Measurements from ENCODE around the gene FERMT3.
A peak's percentile ranks its signal among the peaks of the same experiment; 100 is the strongest.

FERMT3 gene

DNA sequence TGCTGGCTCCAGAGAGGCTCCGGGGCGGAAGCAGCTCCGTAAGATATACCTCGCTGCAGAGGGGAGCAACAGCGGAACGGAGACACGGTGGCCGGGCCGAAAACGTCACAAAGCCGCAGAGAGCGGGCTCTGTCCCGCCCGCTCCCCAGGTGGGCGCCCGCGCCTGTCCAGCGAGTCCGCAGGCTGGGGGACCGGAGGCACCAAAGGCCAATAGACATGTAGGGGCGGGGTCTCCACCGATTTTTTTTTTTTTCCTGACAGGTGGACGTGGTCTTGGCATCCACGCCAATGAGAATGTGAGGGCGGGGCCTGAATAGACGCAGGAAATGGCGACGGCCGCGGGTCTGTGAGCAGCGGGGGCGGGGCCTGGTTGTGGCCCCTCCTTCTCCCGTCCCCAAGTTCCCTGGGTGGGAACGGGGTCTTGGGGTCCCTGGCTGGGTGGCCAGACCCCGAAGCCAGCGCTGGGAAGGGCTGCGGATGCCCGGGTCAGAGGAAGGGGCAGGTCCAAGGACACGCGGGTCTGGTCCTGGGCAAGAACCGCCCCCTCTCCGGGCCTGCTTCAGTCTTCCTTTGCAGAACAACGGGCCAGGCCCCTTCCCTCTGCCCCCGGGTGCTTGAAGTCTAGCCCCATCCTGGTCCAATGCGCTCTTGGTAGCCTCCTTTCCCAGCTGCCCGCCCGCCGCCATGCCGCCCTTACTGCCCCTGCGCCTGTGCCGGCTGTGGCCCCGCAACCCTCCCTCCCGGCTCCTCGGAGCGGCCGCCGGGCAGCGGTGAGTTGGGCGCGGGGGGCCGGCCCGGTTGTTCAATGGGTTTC is 23.9 kb downstream of the FERMT3 start, which contains the start of gene DNAJC4:
Gene DNAJC4 (plus strand): TSS at position 378 of the 814 bp plus-strand sequence. CDS start 307 bp downstream, at position 685.
- intact Hi-C loops (cut with DNase I), result no loop called here
- DNase-seq, result peak; percentile 85 to 97 (median 92)

DNA sequence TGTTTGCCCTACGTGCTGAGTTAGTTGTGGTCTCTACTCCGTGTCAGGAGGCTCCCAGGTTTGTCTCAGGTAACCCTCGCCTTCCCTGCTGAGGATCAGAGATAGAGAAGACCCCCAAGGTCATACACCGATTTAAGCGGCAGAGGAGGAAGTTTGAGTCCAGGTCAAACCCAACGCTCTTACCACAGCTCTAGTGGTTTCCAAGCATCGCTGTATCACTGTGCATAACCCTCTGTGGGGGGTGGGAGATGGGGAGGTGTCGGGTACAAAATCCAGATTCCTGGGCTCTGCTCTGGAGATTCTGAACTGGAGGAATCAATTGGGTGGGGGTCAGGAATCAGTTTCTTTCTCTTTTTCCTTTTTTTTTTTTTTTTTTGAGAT is 24.5 kb downstream of the FERMT3 start:
- peak in 1 of 42 donors; percentile 6 for DNase-seq
- intact Hi-C loops (cut with DNase I), result no loop called here

DNA sequence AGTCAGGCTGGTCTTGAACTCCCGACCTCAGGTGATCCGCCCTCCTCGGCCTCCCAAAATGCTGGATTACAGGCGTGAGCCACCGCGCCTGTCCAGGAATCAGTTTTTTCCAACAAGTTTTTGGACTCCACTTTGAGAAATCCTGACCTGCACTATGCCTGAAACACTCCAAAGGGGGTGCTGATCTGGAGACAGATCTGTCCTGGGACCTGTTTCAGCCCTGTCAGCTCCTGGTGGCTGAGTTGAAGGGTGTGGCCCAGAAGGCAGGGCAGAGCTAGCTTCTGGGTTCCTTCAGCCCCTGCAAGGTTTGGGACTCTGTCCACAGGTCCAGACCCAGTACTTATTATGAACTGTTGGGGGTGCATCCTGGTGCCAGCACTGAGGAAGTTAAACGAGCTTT is 25.0 kb downstream of the FERMT3 start:
- intact Hi-C loops (cut with DNase I), result no loop called here
- DNase-seq, result no peak

DNA sequence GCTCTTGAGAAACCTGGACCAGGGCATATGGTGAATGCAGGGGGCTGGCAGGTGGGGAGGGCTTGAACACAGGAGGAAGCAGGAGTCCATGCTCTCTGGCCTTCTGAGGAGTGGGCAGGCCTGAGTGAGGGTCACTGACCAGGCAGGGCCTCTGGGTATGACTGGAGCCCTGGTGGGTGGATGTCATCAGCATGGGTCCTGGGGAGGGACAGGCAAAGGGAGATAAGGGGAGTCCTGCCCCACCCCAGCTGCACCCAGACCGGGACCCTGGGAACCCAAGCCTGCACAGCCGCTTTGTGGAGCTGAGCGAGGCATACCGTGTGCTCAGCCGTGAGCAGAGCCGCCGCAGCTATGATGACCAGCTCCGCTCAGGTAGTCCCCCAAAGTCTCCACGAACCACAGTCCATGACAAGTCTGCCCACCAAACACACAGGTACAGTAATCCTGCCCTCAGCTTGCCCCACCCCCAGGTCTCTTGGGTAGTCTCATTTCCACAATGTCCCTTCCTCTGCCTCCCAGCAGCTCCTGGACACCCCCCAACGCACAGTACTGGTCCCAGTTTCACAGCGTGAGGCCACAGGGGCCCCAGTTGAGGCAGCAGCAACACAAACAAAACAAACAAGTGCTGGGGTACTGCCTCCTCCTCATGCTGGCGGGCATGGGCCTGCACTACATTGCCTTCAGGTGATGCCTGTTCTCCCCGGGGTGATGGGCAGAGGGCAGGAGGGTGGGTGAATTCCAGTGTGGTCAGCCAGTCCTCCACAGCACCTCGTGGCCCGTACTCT is 25.9 kb downstream of the FERMT3 start:
- DNase-seq, result no peak
- intact Hi-C loops (cut with DNase I), result no loop called here

DNA sequence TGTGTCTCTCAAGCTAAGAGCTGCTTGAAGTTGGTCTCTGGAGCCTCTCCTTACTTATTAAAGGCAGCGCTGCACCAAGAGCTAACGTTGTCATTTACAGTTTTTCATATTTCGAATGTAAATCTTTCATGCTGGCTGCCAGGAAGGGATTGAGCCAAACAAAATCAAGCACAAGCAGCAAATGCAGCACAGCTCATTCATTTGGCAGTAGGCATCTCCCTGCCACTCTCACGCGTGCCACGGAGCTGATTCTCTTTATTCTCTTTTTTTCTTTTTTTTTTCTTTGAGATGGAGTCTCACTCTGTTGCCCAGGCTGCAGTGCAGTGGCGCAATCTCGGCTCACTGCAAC is 26.4 kb downstream of the FERMT3 start:
- DNase-seq, result peak in 1 of 42 donors; percentile 9
- intact Hi-C loops (cut with DNase I), result no loop called here

DNA sequence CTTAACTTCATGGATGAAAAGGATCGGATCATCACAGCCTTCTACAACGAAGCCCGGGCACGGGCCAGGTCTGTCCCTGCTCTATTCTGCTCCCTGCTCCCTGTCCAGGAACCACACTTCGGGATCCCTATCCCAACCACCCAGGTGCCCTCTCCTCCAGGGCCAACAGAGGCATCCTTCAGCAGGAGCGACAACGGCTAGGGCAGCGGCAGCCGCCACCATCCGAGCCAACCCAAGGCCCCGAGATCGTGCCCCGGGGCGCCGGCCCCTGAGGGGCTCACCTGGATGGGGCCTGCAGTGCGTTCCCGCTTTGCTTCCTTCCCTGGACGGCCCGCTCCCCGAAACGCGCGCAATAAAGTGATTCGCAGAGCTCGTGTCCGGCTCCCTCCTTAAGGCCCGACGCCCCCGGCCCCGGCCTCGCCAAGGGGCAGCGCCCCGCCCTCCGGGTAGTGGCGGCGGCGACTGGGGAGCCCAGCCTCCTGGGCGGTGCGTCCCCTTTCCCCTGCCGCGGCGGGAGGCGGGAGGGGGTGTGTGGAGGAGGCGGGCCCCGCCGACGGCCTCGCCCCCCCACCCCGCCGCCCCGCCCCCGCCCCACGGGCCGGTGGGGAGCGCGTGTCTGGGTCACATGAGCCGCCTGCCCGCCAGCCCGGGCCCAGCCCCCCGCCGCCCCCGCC is 27.5 kb downstream of the FERMT3 start, which contains the start of gene VEGFB:
Gene VEGFB (plus strand): TSS at position 672 of the 674 bp plus-strand sequence. CDS start 250 bp downstream, outside the sequence.
- intact Hi-C loops (cut with DNase I), result no loop called here
- DNase-seq, result peak in 39 of 42 donors; percentile 47 to 86 (median 71)

DNA sequence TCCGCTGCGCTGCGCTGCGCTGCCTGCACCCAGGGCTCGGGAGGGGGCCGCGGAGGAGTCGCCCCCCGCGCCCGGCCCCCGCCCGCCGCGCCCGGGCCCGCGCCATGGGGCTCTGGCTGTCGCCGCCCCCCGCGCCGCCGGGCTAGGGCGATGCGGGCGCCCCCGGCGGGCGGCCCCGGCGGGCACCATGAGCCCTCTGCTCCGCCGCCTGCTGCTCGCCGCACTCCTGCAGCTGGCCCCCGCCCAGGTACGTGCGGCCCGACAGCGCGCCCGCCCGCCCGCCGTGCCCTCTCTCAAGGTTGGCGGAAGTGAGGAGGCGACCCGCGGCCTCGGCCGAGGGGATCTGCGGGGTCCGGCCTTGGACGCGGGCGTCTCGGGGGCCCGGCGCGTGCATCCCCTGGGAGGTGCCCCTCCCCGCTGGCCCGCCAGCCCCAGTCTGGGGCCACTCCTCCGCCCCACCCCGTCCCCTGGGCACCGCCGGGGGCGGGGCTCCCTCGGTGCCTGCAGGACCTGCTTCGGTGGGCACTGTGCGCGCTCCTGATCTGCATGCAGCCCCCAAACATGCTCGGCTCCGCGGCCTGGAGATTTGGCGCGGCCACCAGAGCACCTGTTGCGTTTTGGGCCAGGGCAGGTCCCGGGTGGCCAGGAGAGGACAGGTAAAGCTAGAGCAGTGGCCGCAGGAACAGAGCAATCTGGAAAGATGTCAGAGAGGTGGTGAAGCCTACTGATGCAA is 28.3 kb downstream of the FERMT3 start:
- peak in 6 of 42 donors; percentile 33 to 50 (median 39) for DNase-seq
- intact Hi-C loops (cut with DNase I), result no loop called here

DNA sequence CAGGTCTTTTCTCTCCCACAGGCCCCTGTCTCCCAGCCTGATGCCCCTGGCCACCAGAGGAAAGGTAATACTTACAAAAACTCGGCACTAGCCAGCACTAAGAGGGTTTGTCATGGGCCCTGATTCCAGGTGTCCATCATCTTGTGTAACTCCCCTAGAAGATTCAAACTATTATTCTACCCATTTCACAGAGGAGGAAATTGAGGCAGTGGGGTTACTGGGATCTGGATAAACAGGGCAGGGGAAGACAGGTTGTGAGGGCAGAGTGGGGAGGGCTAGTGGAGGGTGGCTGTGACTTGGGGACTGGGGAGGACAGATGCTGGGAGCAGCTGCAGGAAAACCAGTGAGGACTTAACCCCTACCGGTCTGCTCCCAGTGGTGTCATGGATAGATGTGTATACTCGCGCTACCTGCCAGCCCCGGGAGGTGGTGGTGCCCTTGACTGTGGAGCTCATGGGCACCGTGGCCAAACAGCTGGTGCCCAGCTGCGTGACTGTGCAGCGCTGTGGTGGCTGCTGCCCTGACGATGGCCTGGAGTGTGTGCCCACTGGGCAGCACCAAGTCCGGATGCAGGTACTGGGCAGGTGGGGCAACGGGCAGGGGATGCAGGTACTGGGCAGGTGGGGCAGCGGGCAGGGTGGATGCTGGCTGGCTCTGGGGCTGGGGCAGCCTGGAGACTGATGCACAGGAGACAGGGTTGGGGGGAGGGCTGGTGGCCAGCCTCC is 29.1 kb downstream of the FERMT3 start:
- no peak for DNase-seq
- intact Hi-C loops (cut with DNase I), result no loop called here

DNA sequence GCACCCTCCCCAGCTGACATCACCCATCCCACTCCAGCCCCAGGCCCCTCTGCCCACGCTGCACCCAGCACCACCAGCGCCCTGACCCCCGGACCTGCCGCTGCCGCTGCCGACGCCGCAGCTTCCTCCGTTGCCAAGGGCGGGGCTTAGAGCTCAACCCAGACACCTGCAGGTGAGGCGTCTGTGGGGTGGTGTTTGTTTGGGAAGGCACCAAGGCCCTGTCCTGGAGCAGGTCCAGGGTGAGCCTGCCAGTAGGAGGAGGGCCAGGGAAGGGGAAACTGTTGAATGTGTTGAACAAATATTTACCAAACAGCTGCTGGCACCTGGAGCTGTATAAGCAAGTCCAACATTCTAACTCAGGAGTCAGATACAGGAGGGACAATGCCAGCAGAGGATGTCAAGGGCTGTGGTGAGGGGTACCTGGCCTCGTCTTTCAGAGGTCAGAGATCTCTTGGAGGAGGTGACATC is 31.0 kb downstream of the FERMT3 start:
- intact Hi-C loops (cut with DNase I), result no loop called here
- DNase-seq, result peak in 1 of 42 donors; percentile 2

DNA sequence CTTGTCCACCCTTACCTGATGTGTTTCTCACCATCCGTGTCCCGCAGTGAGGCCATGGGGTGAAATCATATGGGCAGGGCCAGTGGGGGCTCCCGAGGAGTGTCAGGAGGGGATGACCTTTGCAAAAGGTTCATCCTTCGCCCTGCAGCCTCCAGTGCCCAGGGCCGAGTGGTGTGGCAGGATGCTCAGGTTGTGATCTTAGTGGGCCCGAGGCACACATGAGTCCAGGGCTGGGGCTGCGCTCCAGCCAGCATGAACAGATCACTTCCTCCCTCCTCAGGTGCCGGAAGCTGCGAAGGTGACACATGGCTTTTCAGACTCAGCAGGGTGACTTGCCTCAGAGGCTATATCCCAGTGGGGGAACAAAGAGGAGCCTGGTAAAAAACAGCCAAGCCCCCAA is 31.6 kb downstream of the FERMT3 start:
- intact Hi-C loops (cut with DNase I), result no loop called here
- DNase-seq, result peak in 1 of 42 donors; percentile 1

DNA sequence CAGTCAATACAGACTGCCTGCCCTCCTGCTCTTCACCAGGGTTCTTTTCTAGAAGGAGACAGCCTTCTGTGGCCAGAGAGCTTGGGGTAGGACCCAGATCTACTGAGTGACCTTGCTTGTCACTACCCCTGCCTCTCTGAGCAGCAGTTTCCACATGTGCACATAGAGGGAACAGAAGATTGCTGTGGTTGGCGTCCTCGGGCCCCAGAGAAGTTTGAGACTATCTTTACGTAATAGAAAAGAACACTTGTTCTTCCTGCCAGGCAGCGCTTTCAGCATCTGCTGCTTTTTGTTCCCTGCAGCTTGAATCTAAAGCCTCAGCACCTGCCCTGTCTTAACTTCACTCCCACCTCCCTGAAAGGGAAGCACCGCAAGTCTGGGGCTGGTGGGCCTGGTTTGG is 32.5 kb downstream of the FERMT3 start:
- intact Hi-C loops (cut with DNase I), result no loop called here
- peak in 4 of 42 donors; percentile 51 to 64 (median 56) for DNase-seq

DNA sequence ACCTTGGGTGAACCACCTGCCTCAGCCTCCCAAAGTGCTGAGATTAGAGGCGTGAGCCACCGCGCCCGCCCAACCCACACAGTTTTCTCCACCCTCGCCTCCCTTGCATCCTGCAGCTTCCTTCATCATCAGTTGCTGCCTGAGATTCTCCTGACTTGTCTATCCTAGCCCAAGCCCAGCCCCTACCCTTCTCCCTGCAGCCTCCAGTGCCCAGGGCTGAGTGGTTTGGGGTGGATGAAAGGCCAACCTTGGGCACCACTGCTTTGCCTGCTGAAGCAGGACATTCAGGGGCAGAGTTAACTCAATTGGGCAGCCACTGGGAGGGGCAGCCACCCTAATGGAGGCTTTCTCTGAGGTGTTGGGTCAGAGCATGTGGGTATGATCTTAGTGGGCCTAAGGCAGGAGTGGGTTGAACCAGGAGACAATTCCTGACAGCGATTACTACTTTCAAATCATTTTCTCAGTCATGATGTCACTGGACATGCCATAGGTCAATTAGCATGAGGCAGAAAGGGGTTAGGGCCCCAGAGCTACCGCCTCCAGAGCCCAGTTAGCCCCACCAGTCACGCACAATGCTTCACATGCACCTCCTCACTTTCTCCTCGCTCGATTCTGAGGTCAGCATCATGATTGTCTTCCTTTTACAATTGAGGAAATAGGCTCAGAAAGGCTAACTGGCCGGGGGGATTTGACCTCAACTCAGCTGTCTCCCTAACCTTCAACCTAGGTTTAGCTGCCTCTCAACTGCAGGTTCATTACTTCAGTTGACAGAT is 33.3 kb downstream of the FERMT3 start:
- peak in 4 of 42 donors; percentile 2 to 60 (median 54) for DNase-seq

DNA sequence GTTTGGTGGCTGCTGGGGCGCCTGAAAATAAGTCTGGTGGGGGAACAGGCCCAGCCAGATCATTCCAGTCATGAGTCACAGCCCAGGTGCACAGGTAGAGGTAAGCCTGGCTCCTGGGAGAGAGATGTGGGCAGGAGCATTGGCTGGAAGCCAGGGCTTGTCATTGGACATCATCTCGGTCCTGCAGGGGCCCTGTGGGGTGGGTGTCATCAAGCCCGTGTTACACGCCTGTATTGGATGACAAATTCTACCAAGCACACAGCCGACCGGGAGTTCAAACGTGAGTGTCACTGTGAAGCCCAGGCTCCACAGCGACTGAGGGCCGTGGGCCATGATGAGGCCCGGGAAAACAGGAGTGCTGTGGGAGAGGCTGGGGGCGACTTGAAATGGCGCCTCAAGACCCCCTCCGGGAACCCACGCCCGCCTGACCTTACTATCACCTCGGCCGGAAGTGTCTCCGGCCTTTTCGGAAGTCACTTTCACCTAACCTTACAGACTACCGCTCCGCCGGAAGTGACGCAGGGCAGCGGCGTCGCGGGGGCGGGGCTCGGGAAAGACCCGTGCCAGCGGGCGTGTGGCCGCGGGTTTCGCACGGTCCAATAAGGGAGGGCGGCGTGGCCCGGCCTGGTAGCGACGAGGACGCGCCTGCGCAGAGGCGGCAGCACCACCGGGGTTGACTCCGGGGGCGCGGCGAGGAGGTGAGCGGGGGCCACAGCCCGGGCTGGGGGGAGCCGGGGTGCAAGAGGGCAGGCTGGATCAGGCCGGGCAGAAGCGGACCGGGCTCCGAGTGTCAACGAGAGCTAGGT is 34.1 kb downstream of the FERMT3 start, which contains the start of gene FKBP2:
Gene FKBP2 (plus strand): TSS at position 661 of the 806 bp plus-strand sequence. CDS start 1,293 bp downstream, outside the sequence.
- intact Hi-C loops (cut with DNase I), result no loop called here
- peak; percentile 92 to 99 (median 97) for DNase-seq

More for the DNA sequence above, 33.3 kb downstream of the FERMT3 start:
- intact Hi-C loops (cut with DNase I), result no loop called here

DNA sequence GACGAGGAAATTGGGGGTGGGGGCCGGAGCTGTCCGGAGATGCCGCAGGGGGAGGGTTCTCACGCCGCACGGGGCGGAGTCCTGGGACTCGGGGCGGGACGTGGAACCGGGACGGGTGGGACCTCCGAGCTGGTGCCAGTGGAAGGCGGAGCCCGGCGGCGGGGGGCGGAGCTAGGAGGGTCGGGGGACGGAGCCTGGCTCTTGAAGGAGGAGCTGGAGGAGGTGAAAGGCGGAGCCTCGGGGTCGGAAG is 34.6 kb downstream of the FERMT3 start:
- DNase-seq, result peak in 34 of 42 donors; percentile 99 to 100 (median 100)
- intact Hi-C loops (cut with DNase I), result no loop called here

DNA sequence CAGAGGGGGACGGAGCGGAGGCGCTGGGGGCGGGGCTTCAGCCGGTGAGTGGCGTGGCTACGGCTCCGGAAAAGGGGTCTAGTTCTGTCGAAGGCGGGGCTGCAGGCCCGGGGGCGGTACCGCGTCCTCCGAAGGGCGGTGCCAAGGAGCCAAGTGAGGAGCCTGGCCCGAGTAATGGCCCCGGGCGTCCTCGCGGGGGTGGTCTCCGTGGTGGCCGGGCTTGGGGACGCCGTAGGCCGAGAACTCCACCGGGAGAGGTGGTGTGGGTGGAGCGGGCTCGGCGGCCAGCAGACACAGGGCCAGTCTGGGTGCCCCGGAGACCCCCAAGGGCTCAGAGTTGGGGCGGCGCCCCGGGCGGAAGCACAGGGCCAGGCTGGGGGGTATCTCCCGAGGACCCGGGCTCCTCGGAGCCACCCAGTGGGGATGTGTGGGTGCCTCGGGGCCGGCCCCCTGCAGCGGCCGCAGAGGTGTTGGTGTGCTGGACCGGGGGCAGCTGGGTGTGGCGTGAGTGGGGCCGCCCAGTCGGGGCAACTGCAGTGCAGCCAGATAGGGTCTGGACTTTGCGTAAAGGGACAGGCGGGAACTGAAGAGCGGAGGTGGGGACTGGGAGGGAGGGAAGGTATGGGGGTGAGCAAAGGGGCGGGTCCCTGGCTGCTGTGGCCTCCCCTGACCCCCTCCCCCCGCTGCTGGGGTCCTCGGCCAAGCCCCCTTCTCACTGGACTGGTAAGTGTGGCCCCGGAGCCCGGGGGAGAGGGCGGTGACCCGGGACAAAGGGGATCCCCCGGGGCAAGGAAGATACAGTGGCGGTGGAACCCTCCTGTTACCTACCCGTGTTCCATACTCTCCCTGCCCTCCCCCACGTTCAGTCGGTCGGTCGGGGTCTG is 35.2 kb downstream of the FERMT3 start:
- DNase-seq, result peak in 8 of 42 donors; percentile 98 to 100 (median 100)
- intact Hi-C loops (cut with DNase I), result no loop called here

Data from head of caudate nucleus (tissue), 42 donors.